Left forelimb (tissue), 1 donor: ENCODE measurements around the gene TRIM27.
"Not testable (repeated sequence)": the region's sequence is repeated elsewhere in the genome, so short reads cannot be mapped to it uniquely, and the experiment has no call there.

Experiments used
- DNase-seq: peaks from one replicate; pipeline ENCODE4 v3.0.0-alpha.2; 2018; ENCODE audit warnings: low spot score

The TRIM27 gene

GRCh38 chr6:28923318-28924102, at the start of gene TRIM27:
TSS of gene TRIM27 (minus strand) at chr6:28923985. CDS start at chr6:28923632, 353 bp downstream.
- DNase-seq = peak; percentile 94

GRCh38 chr6:28970056-28970455, 46.3 kb upstream of the TRIM27 start:
- DNase-seq = not testable (repeated sequence)

- no peak for DNase-seq
Measured at GRCh38 chr6:28969129-28969528, 45.3 kb upstream of the TRIM27 start.

GRCh38 chr6:28968476-28968875, 44.7 kb upstream of the TRIM27 start:
- DNase-seq = no peak

GRCh38 chr6:28965706-28966105, 41.9 kb upstream of the TRIM27 start:
- DNase-seq = no peak

GRCh38 chr6:28960846-28961500, 37.2 kb upstream of the TRIM27 start:
- DNase-seq = no peak

GRCh38 chr6:28958561-28959243, 34.9 kb upstream of the TRIM27 start:
- not testable (repeated sequence) for DNase-seq

- DNase-seq = not testable (repeated sequence)
Measured at GRCh38 chr6:28957795-28958314, 34.1 kb upstream of the TRIM27 start.

GRCh38 chr6:28956331-28956730, 32.5 kb upstream of the TRIM27 start:
- DNase-seq = no peak

- DNase-seq = no peak
Measured at GRCh38 chr6:28953585-28954258, 29.9 kb upstream of the TRIM27 start.

GRCh38 chr6:28953039-28953584, 29.3 kb upstream of the TRIM27 start:
- DNase-seq = no peak

- not testable (repeated sequence) for DNase-seq
Measured at GRCh38 chr6:28949656-28950195, 25.9 kb upstream of the TRIM27 start.

GRCh38 chr6:28948782-28949486, 25.1 kb upstream of the TRIM27 start:
- DNase-seq = no peak

- DNase-seq = no peak
Measured at GRCh38 chr6:28947831-28948270, 24.1 kb upstream of the TRIM27 start.

- no peak for DNase-seq
Measured at GRCh38 chr6:28947067-28947765, 23.4 kb upstream of the TRIM27 start.

GRCh38 chr6:28945349-28945748, 21.6 kb upstream of the TRIM27 start:
- DNase-seq = no peak

- DNase-seq = no peak
Measured at GRCh38 chr6:28944412-28944865, 20.7 kb upstream of the TRIM27 start.

GRCh38 chr6:28943557-28944411, 20.0 kb upstream of the TRIM27 start:
- peak; percentile 77 for DNase-seq

GRCh38 chr6:28943223-28943556, 19.4 kb upstream of the TRIM27 start:
- DNase-seq = no peak
